ENCODE results near the gene IQGAP2. TPM values are rescaled to one million over a fixed set of nuclear protein-coding genes. Genes with fewer than 3 reads are reported as not detected.

Gene IQGAP2
- total and polyA plus RNA-seq, 3 experiments from 2014 or later, result 51.4 to 70.5 (median 62.5) TPM

DNA sequence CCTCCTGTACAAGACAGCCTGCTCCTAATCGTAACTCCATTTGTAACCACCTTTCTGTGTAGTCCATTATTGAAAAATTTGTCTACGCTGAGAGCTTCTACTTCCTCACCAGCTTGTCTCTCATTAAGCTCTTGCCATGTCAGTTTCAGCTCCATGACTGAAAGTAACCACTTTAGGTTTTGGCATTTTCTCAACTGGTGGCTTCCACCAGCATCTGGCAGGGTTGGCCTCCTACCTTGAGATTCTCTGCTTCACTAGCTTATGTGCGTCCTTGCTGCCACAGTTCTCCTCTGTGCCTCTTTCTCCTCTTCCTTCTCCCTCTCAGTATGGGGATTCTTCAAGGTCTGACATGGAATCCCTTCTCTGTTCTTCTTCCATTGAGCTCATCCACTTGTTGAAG, 188.3 kb downstream of the IQGAP2 start:
- Histone ChIP-seq H3K4me1 (ENCODE audit: insufficient read depth, low read length) (no peaks in the 10 kb centered on the region), H3K27ac (ENCODE audit: low read depth, low read length) (no peak overlapping the region), H3K4me3 (ENCODE audit: low read length) (no peak overlapping the region), H3K36me3 (ENCODE audit: insufficient read depth, low read length) (peaks cover 25% of the 10 kb centered on the region), H3K27me3 (ENCODE audit: insufficient read depth, low read length, poor library complexity, severe bottlenecking) (no peaks in the 10 kb centered on the region), H3K9me3 (ENCODE audit: low read length) (no peaks in the 10 kb centered on the region)
- POLR2A ChIA-PET, result no interaction called here
- CTCF ChIA-PET, result interaction anchor here (1.9 to 3.0 kb wide), 2 partner anchors 7 to 11 kb away, joined by 5 to 10 read pairs; no protein-coding TSS in a partner anchor
- H3K4me3 Mint-ChIP-seq, result no peak overlapping the region
- DNase-seq, result no peak
- H3K36me3 Mint-ChIP-seq, result peaks cover 4 to 74% (median 22%) of the 10 kb centered on the region in 3 donors
- H3K27ac Mint-ChIP-seq, result peak overlapping the region in 4 of 8 donors; percentile 11 to 38 (median 28)
- H3K4me1 Mint-ChIP-seq, result peaks cover 5 to 12% (median 9%) of the 10 kb centered on the region in 3 donors
- H3K27me3 Mint-ChIP-seq, result no peaks in the 10 kb centered on the region
- H3K9me3 Mint-ChIP-seq, result no peaks in the 10 kb centered on the region

DNA sequence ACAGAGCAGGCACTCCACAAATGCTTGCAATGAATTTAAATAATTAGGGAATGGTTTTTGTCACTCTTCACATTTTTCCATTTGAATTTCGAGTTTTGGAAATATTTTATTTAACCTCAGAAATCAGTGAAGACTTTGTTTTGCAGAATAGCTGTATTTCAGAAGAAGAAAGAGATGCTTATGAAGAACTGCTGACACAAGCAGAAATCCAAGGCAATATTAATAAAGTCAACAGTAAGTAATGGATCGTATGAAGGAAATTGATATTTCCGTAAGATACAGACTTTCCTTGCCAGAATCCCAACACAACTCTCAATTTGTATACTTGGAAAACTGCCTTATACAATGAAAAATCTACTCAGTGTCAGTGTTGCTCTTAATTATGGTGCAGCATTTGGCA, 189.6 kb downstream of the IQGAP2 start:
- H3K9me3 Mint-ChIP-seq, result no peaks in the 10 kb centered on the region
- Histone ChIP-seq H3K4me3 (ENCODE audit: low read length) (no peak overlapping the region), H3K9me3 (ENCODE audit: low read length) (no peaks in the 10 kb centered on the region), H3K27ac (ENCODE audit: low read depth, low read length) (no peak overlapping the region), H3K4me1 (ENCODE audit: insufficient read depth, low read length) (no peaks in the 10 kb centered on the region), H3K27me3 (ENCODE audit: insufficient read depth, low read length, poor library complexity, severe bottlenecking) (no peaks in the 10 kb centered on the region), H3K36me3 (ENCODE audit: insufficient read depth, low read length) (peaks cover 27% of the 10 kb centered on the region)
- H3K36me3 Mint-ChIP-seq, result peaks cover 4 to 85% (median 26%) of the 10 kb centered on the region in 3 donors
- POLR2A ChIA-PET, result no interaction called here
- H3K4me3 Mint-ChIP-seq, result no peak overlapping the region
- H3K27ac Mint-ChIP-seq, result peak overlapping the region in 3 of 8 donors; percentile 2 to 35 (median 10)
- no peaks in the 10 kb centered on the region for H3K27me3 Mint-ChIP-seq
- DNase-seq, result no peak
- H3K4me1 Mint-ChIP-seq, result peaks cover 5 to 13% (median 9%) of the 10 kb centered on the region in 3 donors
- CTCF ChIA-PET, result interaction anchor here (1.9 to 3.0 kb wide), 2 partner anchors 8 to 9 kb away, joined by 5 to 10 read pairs; no protein-coding TSS in a partner anchor

DNA sequence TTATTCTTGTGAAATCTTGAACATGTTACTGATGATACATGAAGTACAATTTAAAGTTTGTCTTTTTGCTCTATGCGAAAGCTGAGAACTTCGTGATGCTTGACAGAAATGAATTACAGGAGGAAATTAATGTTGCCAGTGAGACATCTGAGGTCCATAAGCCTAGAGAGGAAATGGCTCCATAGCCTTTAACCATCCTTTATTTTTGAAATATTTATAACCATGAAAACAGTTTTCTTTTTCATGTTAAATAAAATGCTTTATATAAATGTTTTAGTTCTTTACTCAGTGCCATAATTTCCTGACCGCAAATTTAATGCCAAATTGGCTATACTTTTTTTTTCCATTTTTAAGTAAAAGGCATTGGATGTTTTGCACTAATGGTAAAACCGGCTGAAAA, 191.0 kb downstream of the IQGAP2 start:
- Histone ChIP-seq H3K4me3 (ENCODE audit: low read length) (no peak overlapping the region), H3K9me3 (ENCODE audit: low read length) (no peaks in the 10 kb centered on the region), H3K4me1 (ENCODE audit: insufficient read depth, low read length) (no peaks in the 10 kb centered on the region), H3K27me3 (ENCODE audit: insufficient read depth, low read length, poor library complexity, severe bottlenecking) (no peaks in the 10 kb centered on the region), H3K27ac (ENCODE audit: low read depth, low read length) (no peak overlapping the region), H3K36me3 (ENCODE audit: insufficient read depth, low read length) (peaks cover 27% of the 10 kb centered on the region)
- peaks cover 5 to 13% (median 9%) of the 10 kb centered on the region in 3 donors for H3K4me1 Mint-ChIP-seq
- ChIA-PET POLR2A (no interaction called here), CTCF (interaction anchor here (2.2 to 3.0 kb wide), 2 partner anchors 8 to 180 kb away, joined by 9 to 10 read pairs; no protein-coding TSS in a partner anchor)
- no peak for DNase-seq
- H3K27ac Mint-ChIP-seq, result peak overlapping the region in 3 of 8 donors; percentile 21 to 69 (median 45)
- H3K36me3 Mint-ChIP-seq, result peaks cover 4 to 89% (median 26%) of the 10 kb centered on the region in 3 donors
- H3K4me3 Mint-ChIP-seq, result no peak overlapping the region
- H3K27me3 Mint-ChIP-seq, result no peaks in the 10 kb centered on the region
- no peaks in the 10 kb centered on the region for H3K9me3 Mint-ChIP-seq

DNA sequence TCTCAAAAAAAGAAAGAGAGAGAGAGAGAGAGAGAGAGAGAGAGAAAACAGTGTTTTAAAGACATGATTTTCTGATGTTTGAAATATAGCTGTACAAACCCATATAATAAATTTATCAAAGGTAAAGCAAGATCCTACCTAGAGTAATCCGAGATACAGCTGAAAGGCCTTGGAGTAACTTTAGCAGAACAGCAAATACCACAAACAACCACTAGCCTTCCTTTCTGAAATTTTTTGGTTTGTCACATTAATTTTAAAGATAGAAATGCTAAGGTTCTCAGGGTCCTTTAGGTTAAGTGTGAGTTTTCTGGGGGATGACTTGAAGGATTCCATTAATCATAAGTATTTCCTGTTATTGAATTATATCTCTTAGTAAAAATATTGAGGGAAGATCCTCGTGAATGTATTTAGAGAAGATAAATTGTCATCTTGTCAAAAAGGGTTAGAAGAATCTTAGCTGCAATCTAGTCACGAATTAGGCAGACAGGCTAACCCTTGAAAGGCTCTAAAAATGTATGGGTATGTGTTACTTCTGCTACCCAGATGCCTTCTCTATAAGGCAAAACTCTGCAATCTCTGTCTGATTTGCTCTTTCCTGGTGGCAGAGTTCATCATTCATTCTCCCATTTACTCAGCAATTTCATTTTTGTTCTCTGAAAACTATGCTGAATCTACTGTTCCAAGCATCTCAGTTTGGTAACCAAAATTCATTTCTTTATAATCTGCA, 192.8 kb downstream of the IQGAP2 start:
- no peak overlapping the region for H3K4me3 Mint-ChIP-seq
- no peak overlapping the region for H3K27ac ChIP-seq (ENCODE audit: low read depth, low read length)

DNA sequence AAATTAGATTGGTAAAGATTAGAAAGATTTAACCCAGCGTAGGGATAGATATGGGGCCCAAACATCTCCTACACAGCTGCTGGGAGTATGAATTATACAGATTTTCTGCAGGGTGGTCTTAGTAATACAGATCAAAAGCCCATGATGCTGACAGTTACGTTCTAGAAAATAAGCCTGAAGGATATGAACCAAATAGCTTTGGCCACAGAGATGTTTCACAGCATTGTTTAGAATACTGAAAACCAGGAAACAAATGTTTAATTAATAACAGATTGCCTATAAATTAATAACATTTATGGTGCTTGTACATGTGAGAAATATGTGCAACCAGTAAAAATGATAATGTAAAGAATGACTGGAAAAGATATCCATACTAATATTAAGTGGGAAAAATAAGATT, 195.4 kb downstream of the IQGAP2 start:
- no peak overlapping the region for H3K27ac ChIP-seq (ENCODE audit: low read depth, low read length)
- H3K9me3 ChIP-seq (ENCODE audit: low read length), result no peaks in the 10 kb centered on the region
- POLR2A ChIA-PET, result no interaction called here
- no peak for DNase-seq
- Mint-ChIP-seq H3K27ac (no peak overlapping the region), H3K36me3 (peaks cover 3 to 85% (median 27%) of the 10 kb centered on the region in 3 donors), H3K4me3 (no peak overlapping the region), H3K27me3 (no peaks in the 10 kb centered on the region), H3K9me3 (no peaks in the 10 kb centered on the region), H3K4me1 (peaks cover 7 to 13% (median 13%) of the 10 kb centered on the region in 3 donors)
- H3K36me3 ChIP-seq (ENCODE audit: insufficient read depth, low read length), result peaks cover 26% of the 10 kb centered on the region
- H3K4me3 ChIP-seq (ENCODE audit: low read length), result no peak overlapping the region
- CTCF ChIA-PET, result interaction anchor here (0.9 to 8.1 kb wide), 4 partner anchors 10 to 177 kb away, joined by 3 to 85 read pairs (median 6); no protein-coding TSS in a partner anchor
- no peaks in the 10 kb centered on the region for H3K4me1 ChIP-seq (ENCODE audit: insufficient read depth, low read length)
- no peaks in the 10 kb centered on the region for H3K27me3 ChIP-seq (ENCODE audit: insufficient read depth, low read length, poor library complexity, severe bottlenecking)

More for the DNA sequence above, 192.8 kb downstream of the IQGAP2 start:
- ChIA-PET POLR2A (no interaction called here), CTCF (interaction anchor here (2.2 kb wide), 1 partner anchor 179 kb away, joined by 9 read pairs; no protein-coding TSS in a partner anchor)
- Histone ChIP-seq H3K9me3 (ENCODE audit: low read length) (no peaks in the 10 kb centered on the region), H3K4me3 (ENCODE audit: low read length) (no peak overlapping the region), H3K27me3 (ENCODE audit: insufficient read depth, low read length, poor library complexity, severe bottlenecking) (no peaks in the 10 kb centered on the region), H3K36me3 (ENCODE audit: insufficient read depth, low read length) (peaks cover 29% of the 10 kb centered on the region), H3K4me1 (ENCODE audit: insufficient read depth, low read length) (no peaks in the 10 kb centered on the region)
- H3K36me3 Mint-ChIP-seq, result peaks cover 3 to 86% (median 28%) of the 10 kb centered on the region in 3 donors
- no peaks in the 10 kb centered on the region for H3K9me3 Mint-ChIP-seq
- peaks cover 3 to 13% (median 6%) of the 10 kb centered on the region in 3 donors for H3K4me1 Mint-ChIP-seq
- no peak for DNase-seq
- no peaks in the 10 kb centered on the region for H3K27me3 Mint-ChIP-seq
- H3K27ac Mint-ChIP-seq, result peak overlapping the region in 6 of 8 donors; percentile 38 to 92 (median 77)

GRCh38 chr5:76600716-76601115, 197.6 kb downstream of the IQGAP2 start:
- CTCF ChIA-PET, result interaction anchor here (0.8 to 8.1 kb wide), 5 partner anchors 10 to 175 kb away, joined by 3 to 85 read pairs (median 4); no protein-coding TSS in a partner anchor
- peaks cover 3 to 86% (median 32%) of the 10 kb centered on the region in 3 donors for H3K36me3 Mint-ChIP-seq

GRCh38 chr5:76601470-76601869, 198.4 kb downstream of the IQGAP2 start:
- ChIA-PET POLR2A (interaction anchor here (0.6 to 1.0 kb wide), 3 partner anchors 131 to 173 kb away, joined by 3 read pairs; no protein-coding TSS in a partner anchor), CTCF (interaction anchor here (0.5 to 8.1 kb wide), 11 partner anchors 9 to 222 kb away, joined by 3 to 85 read pairs (median 4); partner anchors contain the start of gene IQGAP2)
- Histone ChIP-seq H3K4me3 (ENCODE audit: low read length) (no peak overlapping the region), H3K4me1 (ENCODE audit: insufficient read depth, low read length) (no peaks in the 10 kb centered on the region), H3K27me3 (ENCODE audit: insufficient read depth, low read length, poor library complexity, severe bottlenecking) (no peaks in the 10 kb centered on the region), H3K9me3 (ENCODE audit: low read length) (no peaks in the 10 kb centered on the region), H3K27ac (ENCODE audit: low read depth, low read length) (no peak overlapping the region), H3K36me3 (ENCODE audit: insufficient read depth, low read length) (peaks cover 20% of the 10 kb centered on the region)
- peak overlapping the region in 4 of 8 donors; percentile 19 to 50 (median 38) for H3K27ac Mint-ChIP-seq
- peak in 2 of 5 donors; percentile 30 to 39 for DNase-seq
- no peak overlapping the region for H3K4me3 Mint-ChIP-seq
- H3K27me3 Mint-ChIP-seq, result no peaks in the 10 kb centered on the region
- peaks cover 7 to 19% (median 10%) of the 10 kb centered on the region in 3 donors for H3K4me1 Mint-ChIP-seq
- H3K9me3 Mint-ChIP-seq, result no peaks in the 10 kb centered on the region
- peaks cover 3 to 86% (median 30%) of the 10 kb centered on the region in 3 donors for H3K36me3 Mint-ChIP-seq

More at GRCh38 chr5:76600716-76601115, 197.6 kb downstream of the IQGAP2 start:
- no peaks in the 10 kb centered on the region for H3K9me3 Mint-ChIP-seq
- POLR2A ChIA-PET, result no interaction called here
- no peak overlapping the region for H3K4me3 ChIP-seq (ENCODE audit: low read length)
- H3K4me3 Mint-ChIP-seq, result no peak overlapping the region
- H3K27me3 Mint-ChIP-seq, result no peaks in the 10 kb centered on the region
- H3K27me3 ChIP-seq (ENCODE audit: insufficient read depth, low read length, poor library complexity, severe bottlenecking), result no peaks in the 10 kb centered on the region
- no peak for DNase-seq
- H3K36me3 ChIP-seq (ENCODE audit: insufficient read depth, low read length), result peaks cover 27% of the 10 kb centered on the region
- H3K27ac ChIP-seq (ENCODE audit: low read depth, low read length), result no peak overlapping the region
- peaks cover 7 to 19% (median 10%) of the 10 kb centered on the region in 3 donors for H3K4me1 Mint-ChIP-seq
- H3K27ac Mint-ChIP-seq, result no peak overlapping the region
- H3K4me1 ChIP-seq (ENCODE audit: insufficient read depth, low read length), result no peaks in the 10 kb centered on the region
- no peaks in the 10 kb centered on the region for H3K9me3 ChIP-seq (ENCODE audit: low read length)
